ENCODE data around the gene SPATA2.
"Not testable (repeated sequence)": the region's sequence is repeated elsewhere in the genome, so short reads cannot be mapped to it uniquely, and the experiment has no call there.

The SPATA2 gene

DNA sequence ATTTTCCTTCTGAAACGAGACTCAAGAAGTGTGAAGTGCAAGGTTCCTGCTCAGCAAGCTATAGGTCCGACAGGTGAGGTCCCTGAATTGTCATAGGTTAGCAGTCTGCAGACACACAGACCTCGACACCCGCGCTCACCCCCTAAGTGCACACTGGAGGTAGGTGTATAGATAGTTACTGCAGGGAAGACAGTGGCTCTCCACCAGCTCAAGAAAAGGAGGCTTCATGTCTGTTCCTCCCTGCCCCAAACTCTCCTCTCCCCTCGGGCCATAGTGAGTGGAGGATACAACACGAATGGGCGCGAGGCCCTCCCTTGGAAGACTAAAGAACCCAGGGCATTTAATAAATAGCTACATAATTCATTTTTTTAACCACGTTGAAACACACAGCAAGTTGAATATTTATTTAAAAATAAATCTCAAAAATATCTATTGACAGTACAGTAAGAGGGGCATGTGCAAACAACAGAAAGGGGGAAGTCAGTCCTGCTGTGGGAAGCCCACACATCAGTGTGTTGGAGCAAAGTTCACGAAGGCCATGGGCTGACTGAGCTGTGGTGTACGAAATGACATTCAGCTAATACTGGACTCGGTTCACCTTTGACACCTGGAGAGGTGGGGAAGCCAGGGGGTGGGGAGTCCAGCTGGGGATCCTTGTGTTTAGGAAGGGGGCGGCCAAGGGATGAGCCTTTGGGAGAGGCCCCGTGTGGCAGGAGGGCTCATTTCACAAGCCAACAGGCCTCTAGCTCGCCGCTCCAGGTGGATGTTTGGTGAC lies 10.7 kb downstream of the SPATA2 start:
- DNase-seq: no peak
- TF ChIP-seq GATA1 (IDR thresholded peaks at IDR 0.05; ENCODE audit: low read depth, low read length) (no peak), POLR2A (IDR thresholded peaks at IDR 0.05; ENCODE audit: low read length) (no peak)

DNA sequence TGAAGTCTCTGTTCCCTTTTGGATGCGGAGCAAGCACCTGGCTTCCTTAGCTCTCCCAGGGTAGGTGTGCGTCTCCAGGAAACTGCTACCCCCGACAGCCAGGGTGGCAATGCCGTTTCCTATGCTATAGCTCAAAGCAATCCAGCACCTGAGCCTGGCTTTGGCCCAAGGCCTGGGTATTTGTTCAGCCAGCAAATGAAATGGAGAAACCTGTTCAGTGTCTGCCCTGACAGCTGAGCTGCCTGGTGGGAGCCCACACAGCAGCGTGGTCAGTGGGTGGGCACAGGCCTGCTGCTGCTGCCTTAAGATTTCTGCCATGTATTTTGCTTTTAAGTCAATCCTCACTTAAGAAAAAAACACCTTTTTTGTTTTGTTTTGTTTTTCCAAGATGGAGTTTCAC lies 13.7 kb downstream of the SPATA2 start:
- no peak for DNase-seq
- TF ChIP-seq GATA1 (IDR thresholded peaks at IDR 0.05; ENCODE audit: low read depth, low read length) (no peak), POLR2A (IDR thresholded peaks at IDR 0.05; ENCODE audit: low read length) (no peak)

DNA sequence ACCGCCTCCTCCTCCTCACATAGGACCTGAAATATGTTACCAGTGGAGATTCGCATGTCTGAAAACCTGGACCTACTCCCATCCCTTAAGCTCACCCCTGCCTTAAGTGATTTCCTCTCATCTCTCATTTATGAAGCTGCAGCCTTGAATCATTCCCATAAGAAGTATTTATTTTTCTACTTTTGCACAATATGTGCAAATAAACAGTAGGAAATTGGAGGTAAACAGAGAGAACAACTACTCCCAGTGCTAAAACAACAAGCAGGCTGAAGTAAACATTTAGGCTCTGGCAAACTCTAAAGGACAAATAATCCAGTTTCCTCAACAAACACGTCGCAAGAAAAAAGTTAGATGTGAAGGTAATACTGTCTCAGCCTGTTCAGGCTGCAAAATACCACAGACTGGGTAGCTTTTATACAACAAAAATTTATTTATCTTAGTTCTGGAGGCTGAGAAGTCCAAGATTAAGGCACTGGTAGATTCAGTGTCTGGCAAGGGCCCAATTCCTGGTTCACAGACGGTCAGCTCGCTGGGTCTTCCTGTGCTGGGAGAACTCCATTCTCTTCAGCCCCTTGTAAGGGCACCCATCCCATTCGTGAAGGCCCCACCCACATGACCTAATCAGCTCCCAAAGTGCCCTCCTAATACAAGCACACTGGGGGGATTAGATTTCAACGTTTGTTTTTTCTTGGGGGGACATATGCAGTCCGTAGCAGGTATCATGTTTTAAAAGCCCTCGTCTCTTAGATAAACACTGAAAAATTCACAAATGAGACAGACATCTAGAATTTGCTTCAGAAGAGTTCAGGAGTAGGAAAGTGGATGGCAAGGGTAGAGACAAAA lies 15.6 kb downstream of the SPATA2 start:
- no peak for DNase-seq
- TF ChIP-seq GATA1 (IDR thresholded peaks at IDR 0.05; ENCODE audit: low read depth, low read length) (no peak), POLR2A (IDR thresholded peaks at IDR 0.05; ENCODE audit: low read length) (no peak)

DNA sequence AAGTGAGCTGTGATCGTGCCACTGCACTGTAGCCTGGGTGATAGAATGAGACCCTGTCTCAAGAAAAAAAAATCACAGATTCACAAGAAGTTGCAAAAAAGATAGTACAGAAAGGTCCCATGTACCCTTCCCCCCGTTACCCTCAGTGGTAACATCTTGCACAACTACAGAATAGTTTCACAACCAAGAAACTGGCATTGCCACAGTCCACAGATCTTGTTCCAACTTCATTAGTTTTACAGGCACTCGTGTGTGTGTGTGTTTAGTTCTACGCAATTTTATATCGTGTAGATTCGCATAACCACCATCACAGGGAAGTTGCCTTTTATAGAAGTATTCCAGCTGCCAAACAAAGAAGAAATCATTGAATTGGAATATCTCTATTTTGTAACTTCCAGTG lies 19.1 kb downstream of the SPATA2 start:
- no peak for DNase-seq
- TF ChIP-seq GATA1 (IDR thresholded peaks at IDR 0.05; ENCODE audit: low read depth, low read length) (no peak), POLR2A (IDR thresholded peaks at IDR 0.05; ENCODE audit: low read length) (no peak)

DNA sequence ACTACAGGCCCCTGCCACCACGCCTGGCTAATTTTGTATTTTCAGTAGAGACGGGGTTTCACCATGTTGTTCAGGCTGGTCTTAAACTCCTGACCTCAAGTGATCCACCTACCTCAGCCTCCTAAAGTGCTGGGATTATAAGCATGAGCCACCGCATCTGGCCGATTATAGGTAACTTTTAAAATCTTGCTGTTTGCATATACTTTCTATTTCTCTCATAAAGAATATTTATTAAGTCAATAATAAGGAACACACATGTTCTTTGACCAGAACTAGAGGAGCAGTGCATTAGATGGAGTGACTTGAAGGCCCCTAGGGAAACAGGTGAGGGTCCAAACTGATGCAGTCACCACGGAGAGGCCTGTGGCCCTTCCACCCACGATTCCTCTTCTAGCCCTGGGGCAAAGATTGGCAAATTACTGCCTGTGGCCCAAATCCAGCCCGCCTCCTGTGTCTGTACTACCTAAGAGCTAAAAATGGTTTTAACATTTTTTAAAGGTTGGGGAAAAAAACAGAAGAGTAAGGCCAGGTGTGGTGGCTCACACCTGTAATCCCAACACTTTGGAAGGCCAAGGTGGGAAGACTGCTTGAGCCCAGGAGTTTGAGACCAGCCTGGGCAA lies 19.7 kb downstream of the SPATA2 start:
- not testable (repeated sequence) for DNase-seq

DNA sequence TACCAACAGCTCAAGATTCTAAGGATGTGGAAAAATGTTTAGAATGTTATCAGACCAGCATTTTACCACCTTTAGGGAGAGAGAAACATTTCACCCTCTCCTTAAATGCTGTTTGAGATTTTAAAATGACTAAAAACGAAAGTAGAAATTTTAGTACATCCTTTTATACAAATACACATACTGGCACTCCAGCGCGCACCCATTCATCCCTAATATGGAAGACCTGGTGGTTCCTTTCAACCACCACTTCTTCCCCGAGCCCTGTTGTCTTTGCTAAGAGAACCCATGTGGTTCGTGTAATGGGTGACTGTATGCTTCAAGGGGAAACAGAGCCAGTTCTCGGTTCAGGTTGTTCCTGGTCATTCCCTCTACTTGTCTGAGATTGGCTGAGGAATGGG lies 21.3 kb downstream of the SPATA2 start:
- TF ChIP-seq POLR2A (IDR thresholded peaks at IDR 0.05; ENCODE audit: low read length): no peak
- no peak for TF ChIP-seq GATA1 (IDR thresholded peaks at IDR 0.05; ENCODE audit: low read depth, low read length)
- DNase-seq: no peak

DNA sequence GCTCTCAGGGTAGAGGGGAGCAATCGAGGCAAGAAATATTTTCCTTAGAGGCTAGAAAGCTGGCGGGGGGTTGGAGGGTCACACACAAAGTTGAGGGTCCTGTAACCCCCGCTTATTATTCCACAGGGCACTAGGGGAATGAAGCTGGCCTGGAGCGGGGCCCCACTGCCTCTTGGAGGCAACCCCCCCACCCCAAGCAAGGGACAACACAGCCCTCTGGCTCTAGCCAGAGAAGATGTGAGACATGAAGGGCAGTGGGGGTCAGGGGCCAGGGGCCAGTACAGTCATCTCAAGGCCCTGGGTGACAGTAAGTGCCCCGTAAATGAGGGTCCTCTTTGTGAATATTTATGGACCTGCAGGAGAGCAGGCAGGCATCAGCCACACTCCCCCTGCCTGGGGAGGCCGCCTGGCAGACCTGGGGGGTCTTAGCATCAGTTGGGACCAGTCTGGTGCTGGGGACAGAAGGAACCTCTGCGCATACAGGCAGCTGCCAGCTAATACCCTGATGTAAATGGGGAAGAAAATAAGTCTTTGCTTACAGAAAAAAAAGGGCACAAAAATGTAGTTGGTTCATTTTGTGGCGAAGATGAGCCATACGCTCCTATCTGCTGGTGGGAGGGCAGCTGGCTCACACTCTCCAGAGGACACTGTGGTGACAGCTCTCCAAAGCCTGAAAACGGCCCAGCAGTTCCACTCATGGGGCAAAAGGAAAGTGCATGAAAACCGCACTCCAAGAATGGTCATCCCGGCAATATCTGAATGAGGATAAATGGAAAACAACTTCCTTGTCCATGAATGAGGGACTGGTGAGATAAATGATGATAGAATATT lies 21.9 kb downstream of the SPATA2 start:
- no peak for DNase-seq
- no peak for TF ChIP-seq POLR2A (IDR thresholded peaks at IDR 0.05; ENCODE audit: low read length)
- no peak for TF ChIP-seq GATA1 (IDR thresholded peaks at IDR 0.05; ENCODE audit: low read depth, low read length)

DNA sequence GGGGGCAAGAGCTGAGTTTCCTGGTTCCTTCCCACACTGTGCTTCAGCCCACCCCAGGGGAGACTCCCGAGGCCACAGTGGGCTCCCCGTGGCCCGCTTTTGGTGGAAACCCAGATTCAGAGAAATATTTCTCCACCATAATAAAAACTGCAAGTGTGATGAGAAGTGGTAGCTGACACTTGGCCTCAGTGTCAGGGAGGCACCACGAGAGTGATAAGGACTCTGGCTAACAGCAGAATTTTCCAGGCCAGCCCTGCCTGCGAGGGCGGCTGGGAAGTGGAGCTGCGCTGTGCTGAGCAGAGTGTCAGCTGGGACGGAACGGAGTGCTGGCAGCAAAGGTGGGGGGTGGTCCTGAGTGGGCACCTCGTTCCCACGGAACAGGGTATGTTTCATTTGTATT lies 22.5 kb downstream of the SPATA2 start:
- TF ChIP-seq POLR2A (IDR thresholded peaks at IDR 0.05; ENCODE audit: low read length): no peak
- TF ChIP-seq GATA1 (IDR thresholded peaks at IDR 0.05; ENCODE audit: low read depth, low read length): no peak
- DNase-seq: peak; percentile 24 to 29

DNA sequence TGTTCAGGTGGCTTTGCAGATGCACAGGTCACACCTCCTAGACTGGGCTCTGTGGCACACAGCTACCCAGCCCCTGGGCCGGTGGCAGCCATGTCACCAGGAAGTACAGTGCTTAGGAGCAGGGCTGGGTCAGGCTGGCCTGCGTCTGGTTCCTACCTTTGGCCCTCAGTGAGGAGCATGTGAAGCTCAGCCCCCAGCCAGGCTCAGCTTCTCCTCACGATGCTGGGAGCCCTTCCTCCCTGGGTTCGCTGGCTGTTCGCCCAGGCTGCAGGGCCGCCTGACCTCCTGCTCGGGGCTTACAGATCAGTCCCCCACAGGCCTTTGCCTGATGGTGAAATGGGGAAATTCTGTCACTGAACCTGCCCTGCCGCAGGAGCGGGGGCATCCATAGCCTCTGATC lies 23.1 kb downstream of the SPATA2 start:
- no peak for DNase-seq
- no peak for TF ChIP-seq GATA1 (IDR thresholded peaks at IDR 0.05; ENCODE audit: low read depth, low read length)
- TF ChIP-seq POLR2A (IDR thresholded peaks at IDR 0.05; ENCODE audit: low read length): no peak

DNA sequence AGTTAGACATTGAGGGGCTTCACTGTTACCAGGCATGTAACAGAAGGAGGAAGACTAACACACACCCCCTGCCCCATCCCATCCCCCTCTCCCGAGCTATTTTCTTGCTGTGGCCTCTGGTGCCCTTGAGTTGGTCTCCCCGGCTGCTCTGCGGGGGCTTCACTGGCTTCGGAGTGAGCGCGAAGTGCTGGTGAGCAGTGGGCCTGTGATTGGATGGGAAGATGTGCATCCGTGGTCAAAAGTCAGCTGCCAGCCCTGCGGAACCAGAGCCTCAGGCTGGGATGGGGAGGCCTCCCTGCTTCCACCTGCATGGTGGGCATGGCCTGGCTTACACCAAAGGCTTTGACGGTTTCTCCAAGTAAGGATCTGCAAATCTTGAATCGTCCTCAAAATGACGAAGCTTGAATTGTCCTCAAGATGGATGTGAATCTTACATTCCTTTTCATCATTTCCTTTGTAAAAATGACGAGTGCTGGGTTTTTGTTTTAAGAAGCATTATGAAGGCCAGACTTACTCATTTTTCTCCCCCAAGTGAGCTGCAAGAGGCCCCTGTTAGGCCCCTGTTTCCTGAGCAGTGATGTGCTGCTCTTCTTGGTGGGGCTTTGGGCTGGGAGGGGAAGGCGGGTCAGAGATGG lies 23.7 kb downstream of the SPATA2 start:
- no peak for DNase-seq
- TF ChIP-seq POLR2A (IDR thresholded peaks at IDR 0.05; ENCODE audit: low read length) (no peak), GATA1 (IDR thresholded peaks at IDR 0.05; ENCODE audit: low read depth, low read length) (no peak)

DNA sequence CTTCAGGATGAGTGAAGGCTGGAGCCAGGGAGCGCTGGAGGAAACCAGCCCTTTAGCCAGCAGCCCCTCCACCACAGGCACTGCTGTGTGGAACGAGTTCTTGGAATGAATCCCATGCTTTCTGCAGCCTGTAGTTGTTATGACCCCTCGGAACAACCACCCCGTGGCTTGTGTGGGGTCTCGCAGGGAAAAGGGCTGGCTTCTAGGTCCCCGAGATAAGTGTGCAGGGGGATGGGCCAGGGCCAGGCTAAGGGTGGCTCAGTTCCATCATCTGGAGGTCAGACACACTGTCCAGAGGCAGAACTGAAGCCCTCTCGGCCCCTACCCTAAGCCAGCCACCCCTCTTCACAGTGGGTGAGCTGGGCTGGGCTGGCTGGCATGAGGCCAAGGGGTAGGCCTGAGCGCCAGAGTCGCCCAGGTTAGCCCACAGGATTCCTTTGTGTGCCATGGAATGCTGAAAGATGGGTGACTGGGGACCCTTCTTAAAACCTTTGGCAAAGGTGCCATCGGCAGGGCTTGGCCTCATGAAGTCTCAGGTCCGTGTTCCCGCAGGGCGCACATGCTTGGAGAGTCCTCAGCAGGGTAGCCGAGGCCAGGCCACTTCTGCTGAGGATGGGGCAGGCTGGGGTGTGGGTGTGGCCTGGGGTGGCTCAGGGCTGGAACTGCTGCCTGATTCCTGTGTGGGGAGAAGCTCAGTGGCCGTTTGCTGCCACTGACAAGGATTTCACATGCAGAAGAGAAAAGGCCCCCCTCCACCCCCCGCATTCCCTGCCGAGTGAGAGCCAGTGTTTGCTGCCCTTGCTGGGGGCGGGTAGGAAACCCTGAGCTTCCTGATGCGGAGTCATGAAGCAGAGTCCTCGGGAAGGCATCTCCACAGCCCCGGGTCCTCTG lies 24.6 kb downstream of the SPATA2 start:
- TF ChIP-seq POLR2A (IDR thresholded peaks at IDR 0.05; ENCODE audit: low read length) (no peak), GATA1 (IDR thresholded peaks at IDR 0.05; ENCODE audit: low read depth, low read length) (no peak)
- DNase-seq: no peak

DNA sequence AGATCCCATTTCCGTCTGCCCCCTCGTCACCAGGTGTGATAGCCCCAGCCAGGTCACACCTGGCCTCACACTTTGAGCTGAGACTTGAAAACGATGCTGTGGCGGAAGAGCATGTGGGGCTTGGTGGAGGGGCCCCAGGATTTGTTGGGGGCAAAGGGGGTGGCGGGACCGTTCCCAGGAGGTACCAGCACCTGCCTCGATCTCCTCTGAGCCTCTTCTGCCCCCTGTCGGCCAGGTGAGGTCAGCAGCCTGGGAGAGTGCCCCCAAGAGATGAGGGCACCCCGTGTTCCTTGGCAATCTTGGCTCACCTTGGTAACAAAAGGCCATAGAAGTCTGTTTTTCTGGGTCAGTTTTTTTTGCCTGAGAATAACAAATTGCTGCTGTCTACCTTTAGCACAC lies 25.4 kb downstream of the SPATA2 start:
- DNase-seq: no peak

More for the DNA sequence above, 25.4 kb downstream of the SPATA2 start:
- TF ChIP-seq GATA1 (IDR thresholded peaks at IDR 0.05; ENCODE audit: low read depth, low read length): no peak
